M059J (cell line): ENCODE data around the gene LRCH3. TPM values are rescaled to one million over a fixed set of nuclear protein-coding genes. Genes with fewer than 3 reads are reported as not detected.
A peak's percentile ranks its signal among the peaks of the same experiment; 100 is the strongest.

Source experiments
- DNase-seq: peaks from one replicate; pipeline ENCODE4 v3.0.0-alpha.2; 2012; ENCODE audit warnings: low read depth
- total RNA-seq: library from RNA; depleted of rRNA; stranded (reverse); fragments of >200 nt; shearing (Covaris generic); gene quantifications from 2 replicates; pipeline ENCODE4 v1.2.3, GENCODE V29; 2014; rRNA removed

Gene LRCH3
- total RNA-seq: 23.6 and 24.4 TPM in 2 replicates

- DNase-seq: peak; percentile 76
Measured at GRCh38 chr3:197791113-197791891, at the start of gene LRCH3. TSS of gene LRCH3 (plus strand) at chr3:197791254. CDS start at chr3:197791279, 25 bp downstream.

GRCh38 chr3:197742787-197743186 lies 48.3 kb upstream of the LRCH3 start:
- DNase-seq: no peak

GRCh38 chr3:197746209-197746608 lies 44.8 kb upstream of the LRCH3 start:
- DNase-seq: no peak

- peak; percentile 50 for DNase-seq
Measured at GRCh38 chr3:197746801-197747237, 44.2 kb upstream of the LRCH3 start.

GRCh38 chr3:197748597-197749314 lies 42.3 kb upstream of the LRCH3 start:
- DNase-seq: peak; percentile 59

GRCh38 chr3:197749315-197749600 lies 41.8 kb upstream of the LRCH3 start:
- peak; percentile 64 for DNase-seq

GRCh38 chr3:197749601-197750395 lies 41.3 kb upstream of the LRCH3 start, which contains the start of gene FYTTD1:
TSS of gene FYTTD1 (plus strand) at chr3:197749883. CDS start at chr3:197749972, 89 bp downstream.
- DNase-seq: peak; percentile 92

- peak; percentile 81 for DNase-seq
Measured at GRCh38 chr3:197750396-197750831, 40.6 kb upstream of the LRCH3 start.

- DNase-seq: peak; percentile 55
Measured at GRCh38 chr3:197750858-197751737, 40.0 kb upstream of the LRCH3 start.

GRCh38 chr3:197752107-197752506 lies 38.9 kb upstream of the LRCH3 start:
- peak; percentile 29 for DNase-seq

GRCh38 chr3:197753263-197753662 lies 37.8 kb upstream of the LRCH3 start:
- no peak for DNase-seq

GRCh38 chr3:197756704-197757103 lies 34.4 kb upstream of the LRCH3 start:
- DNase-seq: no peak

GRCh38 chr3:197758512-197758911 lies 32.5 kb upstream of the LRCH3 start:
- no peak for DNase-seq

GRCh38 chr3:197761784-197762183 lies 29.3 kb upstream of the LRCH3 start:
- DNase-seq: no peak

GRCh38 chr3:197775317-197775716 lies 15.7 kb upstream of the LRCH3 start:
- no peak for DNase-seq

- DNase-seq: no peak
Measured at GRCh38 chr3:197782230-197782629, 8.8 kb upstream of the LRCH3 start.

- DNase-seq: no peak
Measured at GRCh38 chr3:197784019-197784585, 7.0 kb upstream of the LRCH3 start.

GRCh38 chr3:197787412-197787811 lies 3.6 kb upstream of the LRCH3 start:
- no peak for DNase-seq

GRCh38 chr3:197789309-197789708 lies 1.7 kb upstream of the LRCH3 start:
- no peak for DNase-seq

- no peak for DNase-seq
Measured at GRCh38 chr3:197790033-197790432, 1.0 kb upstream of the LRCH3 start.
